ENCODE measurements around the gene SMARCE1. TPM values are rescaled to one million over a fixed set of nuclear protein-coding genes. Genes with fewer than 3 reads are reported as not detected.

SMARCE1 gene
- polyA plus RNA-seq, 1 donor (not counting 4 experiments of a cell fraction or from before 2014, with no cell fraction given): 60.6 TPM

DNA sequence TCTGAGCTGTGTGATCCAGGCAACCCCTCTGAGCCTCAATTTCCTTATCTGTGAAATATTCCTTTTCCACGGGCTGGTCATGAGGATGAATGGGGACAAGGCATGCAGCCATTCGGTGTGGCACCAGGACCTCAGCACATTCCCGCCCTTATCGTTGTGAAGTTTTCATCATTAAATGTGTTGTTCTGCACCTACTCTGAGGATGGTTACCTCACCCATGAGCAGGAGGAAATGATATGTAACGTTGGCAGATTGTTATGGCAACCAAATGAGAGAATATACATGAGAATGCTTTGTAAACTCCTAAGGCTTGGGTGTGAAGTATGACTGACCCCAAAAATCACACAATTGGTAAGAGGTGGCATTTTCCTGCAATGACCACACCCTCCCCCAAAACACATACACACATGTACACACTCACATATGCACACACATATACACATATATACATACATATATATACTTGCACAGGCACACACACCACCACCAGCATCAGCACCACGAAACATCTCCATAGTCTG lies 39.5 kb downstream of the SMARCE1 start:
- no peaks in the 10 kb centered on the region for H4K20me1 ChIP-seq (ENCODE audit: control insufficient read depth, extremely low read depth, insufficient read depth, low read length)
- no peak overlapping the region for H3K4me2 ChIP-seq (ENCODE audit: control insufficient read depth, extremely low read depth, insufficient read depth, low read depth, low read length)
- H3K27me3 ChIP-seq (ENCODE audit: control insufficient read depth, extremely low read depth, insufficient read depth, low read length): peaks cover 38% of the 10 kb centered on the region
- no peak overlapping the region for H3K4me3 ChIP-seq (ENCODE audit: control insufficient read depth in 2 of 3, extremely low read depth in 1 of 3, insufficient read depth in 2 of 3, low read depth in 1 of 3, low read length in 3 of 3)
- H3K9me3 ChIP-seq (ENCODE audit: control insufficient read depth, low read depth, low read length): no peaks in the 10 kb centered on the region
- no peak for TF ChIP-seq EZH2 (IDR thresholded peaks at IDR 0.05; ENCODE audit: low read length)
- TF ChIP-seq, protein P1, sequence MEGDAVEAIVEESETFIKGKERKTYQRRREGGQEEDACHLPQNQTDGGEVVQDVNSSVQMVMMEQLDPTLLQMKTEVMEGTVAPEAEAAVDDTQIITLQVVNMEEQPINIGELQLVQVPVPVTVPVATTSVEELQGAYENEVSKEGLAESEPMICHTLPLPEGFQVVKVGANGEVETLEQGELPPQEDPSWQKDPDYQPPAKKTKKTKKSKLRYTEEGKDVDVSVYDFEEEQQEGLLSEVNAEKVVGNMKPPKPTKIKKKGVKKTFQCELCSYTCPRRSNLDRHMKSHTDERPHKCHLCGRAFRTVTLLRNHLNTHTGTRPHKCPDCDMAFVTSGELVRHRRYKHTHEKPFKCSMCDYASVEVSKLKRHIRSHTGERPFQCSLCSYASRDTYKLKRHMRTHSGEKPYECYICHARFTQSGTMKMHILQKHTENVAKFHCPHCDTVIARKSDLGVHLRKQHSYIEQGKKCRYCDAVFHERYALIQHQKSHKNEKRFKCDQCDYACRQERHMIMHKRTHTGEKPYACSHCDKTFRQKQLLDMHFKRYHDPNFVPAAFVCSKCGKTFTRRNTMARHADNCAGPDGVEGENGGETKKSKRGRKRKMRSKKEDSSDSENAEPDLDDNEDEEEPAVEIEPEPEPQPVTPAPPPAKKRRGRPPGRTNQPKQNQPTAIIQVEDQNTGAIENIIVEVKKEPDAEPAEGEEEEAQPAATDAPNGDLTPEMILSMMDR (optimal IDR thresholded peaks at IDR 0.05 in 1 of 3, IDR thresholded peaks at IDR 0.05 in 1 of 3, conservative IDR thresholded peaks at IDR 0.05 in 1 of 3; ENCODE audit: extremely low read depth in 1 of 3, insufficient read depth in 2 of 3, low read length in 3 of 3): no peak
- FAIRE-seq (no peak), DNase-seq (ENCODE audit: low read depth, low spot score) (no peak)
- no peak overlapping the region for H3K27ac ChIP-seq (ENCODE audit: control insufficient read depth, insufficient read depth, low read length)
- no peaks in the 10 kb centered on the region for H3K4me1 ChIP-seq (ENCODE audit: control insufficient read depth, extremely low read depth, insufficient read depth, low read length)
- H2AFZ ChIP-seq (ENCODE audit: control insufficient read depth, low read length): no peak overlapping the region
- dilution Hi-C loops (cut with MboI; ENCODE audit: extremely low pct_ligation_motif_present, low sequenced_read_pairs): no loop called here
- no peak overlapping the region for H3K9ac ChIP-seq (ENCODE audit: control insufficient read depth, extremely low read depth, insufficient read depth, low read length)
- H3K36me3 ChIP-seq (ENCODE audit: control insufficient read depth in 2 of 2, extremely low read depth in 1 of 2, insufficient read depth in 2 of 2, low read length in 2 of 2): no peaks in the 10 kb centered on the region
- H3K9me1 ChIP-seq (ENCODE audit: control insufficient read depth, extremely low read depth, insufficient read depth, low read length): no peaks in the 10 kb centered on the region
- no peaks in the 10 kb centered on the region for H3K79me2 ChIP-seq (ENCODE audit: control insufficient read depth, insufficient read depth, low read length)

DNA sequence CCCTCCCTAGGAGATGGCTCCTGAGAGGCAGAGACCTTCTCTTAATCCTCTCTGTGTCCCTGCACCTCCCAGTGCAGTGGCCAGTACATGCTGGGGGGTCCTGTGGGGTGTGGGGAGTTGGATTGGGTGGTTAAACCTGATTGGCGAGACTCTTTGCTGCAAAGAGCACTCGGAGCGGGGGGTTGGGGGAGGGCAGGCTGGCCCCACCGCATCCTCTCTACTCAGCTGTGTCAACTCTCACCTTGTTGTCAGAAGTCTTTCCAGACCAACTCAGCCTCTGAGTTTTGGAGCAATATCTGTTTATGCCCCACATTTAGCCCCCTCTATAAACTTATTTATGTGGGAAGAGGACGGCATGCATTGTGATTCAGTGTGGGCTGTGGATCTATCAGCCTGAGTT lies 40.0 kb downstream of the SMARCE1 start:
- Histone ChIP-seq H2AFZ (ENCODE audit: control insufficient read depth, low read length) (no peak overlapping the region), H3K9me1 (ENCODE audit: control insufficient read depth, extremely low read depth, insufficient read depth, low read length) (no peaks in the 10 kb centered on the region), H3K4me3 (ENCODE audit: control insufficient read depth in 2 of 3, extremely low read depth in 1 of 3, insufficient read depth in 2 of 3, low read depth in 1 of 3, low read length in 3 of 3) (no peak overlapping the region), H3K36me3 (ENCODE audit: control insufficient read depth in 2 of 2, extremely low read depth in 1 of 2, insufficient read depth in 2 of 2, low read length in 2 of 2) (no peaks in the 10 kb centered on the region), H4K20me1 (ENCODE audit: control insufficient read depth, extremely low read depth, insufficient read depth, low read length) (no peaks in the 10 kb centered on the region), H3K27ac (ENCODE audit: control insufficient read depth, insufficient read depth, low read length) (no peak overlapping the region), H3K79me2 (ENCODE audit: control insufficient read depth, insufficient read depth, low read length) (no peaks in the 10 kb centered on the region), H3K27me3 (ENCODE audit: control insufficient read depth, extremely low read depth, insufficient read depth, low read length) (peaks cover 38% of the 10 kb centered on the region), H3K4me1 (ENCODE audit: control insufficient read depth, extremely low read depth, insufficient read depth, low read length) (no peaks in the 10 kb centered on the region), H3K4me2 (ENCODE audit: control insufficient read depth, extremely low read depth, insufficient read depth, low read depth, low read length) (no peak overlapping the region), H3K9me3 (ENCODE audit: control insufficient read depth, low read depth, low read length) (no peaks in the 10 kb centered on the region), H3K9ac (ENCODE audit: control insufficient read depth, extremely low read depth, insufficient read depth, low read length) (no peak overlapping the region)
- FAIRE-seq (no peak), DNase-seq (ENCODE audit: low read depth, low spot score) (no peak)
- TF ChIP-seq EZH2 (IDR thresholded peaks at IDR 0.05; ENCODE audit: low read length): no peak
- TF ChIP-seq, protein P1 (optimal IDR thresholded peaks at IDR 0.05 in 1 of 3, IDR thresholded peaks at IDR 0.05 in 1 of 3, conservative IDR thresholded peaks at IDR 0.05 in 1 of 3; ENCODE audit: extremely low read depth in 1 of 3, insufficient read depth in 2 of 3, low read length in 3 of 3): no peak
- dilution Hi-C loops (cut with MboI; ENCODE audit: extremely low pct_ligation_motif_present, low sequenced_read_pairs): no loop called here
